HG03460 (cell line): ENCODE measurements around the gene CNTN6.

Experiments used
- ATAC-seq: cut with Tn5 transposase; IDR thresholded peaks from one replicate; pipeline ENCODE4 v1.9.1; 2021; ENCODE audit not compliant: unreplicated experiment

Gene CNTN6

DNA sequence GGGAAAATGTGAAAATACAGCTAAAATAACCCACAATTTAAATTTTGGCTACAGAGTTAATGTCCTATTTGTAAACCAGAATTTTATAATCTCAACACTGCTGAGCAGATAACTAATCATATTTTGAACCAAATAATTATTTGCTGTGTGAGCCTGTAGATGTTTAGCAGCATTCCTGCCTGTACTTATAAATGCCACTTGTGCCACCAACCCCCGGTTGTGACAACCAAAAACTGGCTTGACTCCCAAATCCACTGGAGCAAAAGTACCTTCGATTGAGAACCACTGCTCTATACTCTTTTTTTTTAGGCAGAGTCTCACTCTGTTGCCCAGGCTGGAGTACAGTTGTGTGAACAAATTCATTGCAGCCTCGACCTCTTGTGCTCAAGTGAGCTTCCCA lies 78.5 kb downstream of the CNTN6 start:
- ATAC-seq = no peak

DNA sequence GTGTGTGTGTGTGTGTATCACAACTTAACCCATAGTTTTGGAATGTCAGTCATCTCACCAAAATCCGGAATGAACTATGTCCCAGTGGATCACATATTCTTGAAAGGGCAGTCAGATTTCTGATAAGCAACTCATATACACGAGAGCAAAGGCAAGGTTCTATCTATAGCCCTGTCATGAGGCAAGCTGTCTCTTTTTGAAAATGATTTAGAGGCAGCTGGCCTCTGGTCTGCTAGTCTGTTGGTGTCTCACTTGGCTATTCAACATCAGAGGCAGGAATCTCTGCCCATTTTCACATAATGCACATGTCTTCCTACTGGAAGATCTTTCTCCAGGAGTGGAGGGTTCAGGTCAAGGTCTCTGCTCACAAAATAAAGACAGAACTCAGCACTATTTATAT lies 79.8 kb downstream of the CNTN6 start:
- ATAC-seq = no peak

DNA sequence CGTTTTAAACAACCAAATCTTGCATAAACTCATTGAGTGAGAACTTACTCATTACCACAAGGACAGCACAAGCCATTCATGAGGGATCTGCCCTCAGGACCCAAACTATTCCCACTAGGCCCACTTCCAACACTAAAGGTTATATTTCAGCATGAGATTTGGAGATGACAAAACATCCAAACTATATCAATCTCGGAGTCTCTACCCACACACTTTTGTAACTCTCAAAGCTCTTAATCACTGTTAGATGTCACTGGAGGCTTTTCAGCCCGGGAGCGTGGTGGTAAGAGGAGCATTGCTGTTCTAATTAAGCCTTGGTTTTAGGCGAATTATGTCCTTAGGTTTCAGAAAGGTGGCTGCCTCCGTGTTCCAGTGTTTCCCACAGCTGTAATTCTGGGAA lies 86.3 kb downstream of the CNTN6 start:
- no peak for ATAC-seq

DNA sequence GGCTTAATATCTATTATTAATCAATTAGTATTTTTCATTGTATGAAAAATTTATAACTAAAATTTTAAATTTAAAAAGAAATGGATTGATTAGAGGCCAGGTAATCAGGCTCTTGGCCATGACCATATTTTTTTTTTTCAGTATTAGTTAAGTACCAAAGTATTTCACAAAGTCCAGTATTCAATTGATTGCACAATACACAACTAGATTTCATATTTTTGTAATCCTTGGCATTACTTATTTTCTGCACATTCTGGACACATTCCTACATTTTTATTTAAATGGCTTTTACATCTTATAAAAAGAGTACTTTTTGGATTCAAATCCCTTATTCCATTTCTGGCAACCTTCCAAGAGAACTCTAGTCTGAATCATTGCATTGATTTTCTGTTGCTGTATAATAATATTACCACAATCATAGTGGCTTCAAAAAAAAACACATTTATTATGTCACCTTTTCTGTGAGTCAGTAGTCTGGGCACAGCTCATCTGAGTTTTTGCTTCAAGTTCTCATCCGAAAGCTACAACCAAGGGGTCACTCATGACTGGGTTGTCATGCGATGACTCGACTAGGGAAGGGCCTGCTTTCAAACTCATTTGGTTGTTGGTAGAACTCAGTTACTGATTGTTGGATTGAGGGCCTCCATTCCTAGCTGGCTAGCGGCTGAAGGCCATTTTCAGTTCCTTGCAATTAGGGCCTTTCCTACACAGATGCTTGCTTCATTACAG lies 90.7 kb downstream of the CNTN6 start:
- no peak for ATAC-seq

DNA sequence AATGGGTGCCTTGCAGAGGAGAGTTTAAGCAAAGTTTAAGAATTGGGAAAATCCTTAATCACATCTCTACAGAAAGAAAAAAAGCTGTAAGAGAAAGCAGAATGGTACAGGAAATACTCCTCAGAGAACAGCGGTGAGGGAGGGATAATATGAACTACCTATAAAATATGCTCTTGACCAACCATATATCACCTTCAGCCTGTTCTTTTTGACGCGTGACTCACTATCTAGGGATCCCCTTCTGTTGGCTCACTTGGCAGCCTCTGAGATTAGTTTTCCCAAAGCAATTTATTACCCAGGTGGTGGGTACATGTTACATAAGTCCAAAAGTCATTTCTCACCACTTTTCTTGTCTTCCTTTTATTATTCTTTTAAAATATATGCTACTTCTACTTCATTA lies 97.7 kb downstream of the CNTN6 start:
- no peak for ATAC-seq

DNA sequence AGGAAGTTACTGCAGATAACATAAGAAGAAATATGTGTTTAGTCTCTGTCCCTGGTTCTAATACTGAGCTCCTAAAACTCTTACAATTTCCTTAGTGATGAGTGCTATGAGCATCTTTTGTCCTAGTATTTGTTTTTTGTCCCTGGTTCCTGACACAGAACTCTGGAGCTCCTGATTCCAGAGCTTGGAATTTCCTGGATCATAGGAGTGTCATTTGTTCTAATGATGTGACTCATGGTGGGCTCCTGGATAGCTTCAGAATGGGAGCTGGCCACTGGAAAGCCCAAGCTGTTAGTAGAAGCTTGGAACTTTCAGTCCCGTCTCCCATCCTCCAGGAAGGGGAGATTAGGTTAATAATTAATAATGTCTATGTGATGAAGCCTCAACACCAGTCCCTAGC lies 98.2 kb downstream of the CNTN6 start:
- no peak for ATAC-seq

DNA sequence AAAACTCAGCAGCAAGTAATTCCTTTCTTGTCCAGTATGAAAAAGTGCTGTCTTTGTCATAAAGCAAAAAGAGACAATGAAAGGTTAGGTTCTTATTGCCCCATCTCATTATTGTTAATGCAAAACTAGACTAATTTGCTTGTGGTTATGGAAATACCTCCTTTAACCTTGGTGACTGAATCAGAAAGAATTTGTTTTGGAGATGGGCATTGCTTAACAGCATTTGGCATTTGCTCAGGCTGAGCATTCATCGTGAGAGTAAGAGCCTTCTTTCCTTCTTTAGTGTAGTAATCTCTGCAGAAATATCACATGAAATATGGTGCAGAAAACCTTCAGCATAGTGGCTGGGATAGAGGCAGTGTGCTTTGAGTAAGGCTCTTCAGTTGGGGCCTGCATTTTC lies 103.1 kb downstream of the CNTN6 start:
- no peak for ATAC-seq

DNA sequence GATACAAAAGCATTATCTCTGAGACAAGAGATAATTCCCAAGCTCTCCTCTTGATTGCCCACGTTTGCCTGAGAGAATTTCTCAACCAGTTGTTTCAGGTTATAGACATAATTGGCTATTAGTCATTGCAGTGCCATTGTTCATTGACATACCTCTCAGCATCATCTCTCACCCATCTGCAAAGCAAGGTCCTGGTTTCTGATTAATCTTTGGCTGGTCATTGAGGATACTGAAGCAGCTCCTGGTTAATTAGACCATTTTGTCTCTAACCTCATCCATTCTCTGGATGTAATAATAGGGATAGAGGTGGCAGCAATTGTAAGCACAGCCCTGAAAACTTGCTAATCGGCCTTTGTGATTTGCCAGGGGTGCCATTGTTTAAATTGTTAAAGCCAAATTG lies 104.2 kb downstream of the CNTN6 start:
- ATAC-seq = no peak

DNA sequence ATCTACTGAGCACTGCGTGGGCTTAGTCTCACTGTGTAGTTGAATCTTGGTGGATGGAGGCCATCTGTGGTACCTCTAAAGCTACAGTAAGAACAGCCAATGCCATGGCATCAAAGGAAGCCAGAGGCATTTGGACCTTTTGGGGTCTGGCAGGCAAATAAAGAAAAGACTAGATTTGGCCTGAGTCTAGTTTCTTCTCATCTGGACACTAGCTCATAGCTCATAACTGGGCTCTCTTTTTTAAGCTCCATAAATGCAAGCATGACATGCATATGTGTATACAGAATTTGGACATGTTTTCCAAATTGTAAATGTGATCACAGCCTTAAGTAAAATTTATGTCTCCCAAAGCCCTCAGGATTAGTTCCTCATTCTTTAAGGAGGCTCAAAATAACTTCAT lies 107.5 kb downstream of the CNTN6 start:
- no peak for ATAC-seq

DNA sequence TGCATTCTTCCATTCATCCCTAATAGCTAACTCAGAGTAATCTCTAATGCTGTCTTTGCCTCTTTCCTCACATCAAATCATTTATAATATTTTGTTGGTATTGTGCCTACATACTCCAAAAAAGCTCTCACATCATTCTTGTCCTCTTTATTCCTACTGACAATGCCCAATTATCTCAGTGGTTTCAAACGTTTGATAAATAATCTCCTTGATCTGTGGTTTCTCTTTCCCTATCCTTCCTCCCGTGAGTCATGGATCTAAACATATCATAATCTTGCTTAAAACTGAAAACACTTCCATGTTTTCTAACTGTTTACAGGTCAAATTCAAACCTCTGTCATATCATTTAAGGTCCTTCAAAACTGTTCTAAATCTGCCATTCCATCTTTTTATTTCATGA lies 115.1 kb downstream of the CNTN6 start:
- no peak for ATAC-seq

DNA sequence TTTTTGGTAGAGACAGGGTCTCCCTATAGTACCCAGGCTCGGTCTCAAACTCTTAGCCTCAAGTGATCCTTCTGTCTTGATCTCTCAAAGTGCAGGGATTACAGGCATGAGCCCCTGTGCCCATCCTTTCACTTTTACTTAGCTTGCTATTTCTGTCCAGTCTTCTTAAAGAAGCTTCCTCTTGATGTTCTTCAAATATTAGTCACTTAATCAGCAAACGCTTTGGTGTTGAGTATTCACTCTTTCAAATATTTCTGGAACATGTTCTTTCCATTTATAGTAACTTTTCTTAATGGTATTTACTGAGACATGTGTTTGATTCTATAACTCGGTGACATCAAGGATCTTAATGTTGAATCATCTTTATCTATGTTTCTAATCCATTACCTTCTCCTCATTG lies 122.1 kb downstream of the CNTN6 start:
- no peak for ATAC-seq

DNA sequence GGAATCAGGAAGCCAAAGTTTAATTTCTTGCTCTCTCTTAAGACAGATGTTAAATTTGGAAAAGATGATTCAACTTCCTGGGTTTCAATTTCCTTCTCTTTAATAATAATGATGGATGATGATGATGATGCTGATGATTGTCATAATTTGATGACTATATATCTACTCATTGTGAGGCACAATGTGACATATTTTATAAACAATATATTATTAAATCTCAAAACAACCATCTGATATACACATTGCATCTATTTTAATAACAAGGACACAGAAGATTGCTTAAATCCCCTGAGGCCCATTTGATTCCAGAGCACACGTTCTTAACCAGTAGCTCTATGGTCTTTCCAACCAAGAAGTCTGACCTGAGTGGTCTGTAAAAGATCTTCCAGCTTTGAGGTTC lies 124.0 kb downstream of the CNTN6 start:
- no peak for ATAC-seq

DNA sequence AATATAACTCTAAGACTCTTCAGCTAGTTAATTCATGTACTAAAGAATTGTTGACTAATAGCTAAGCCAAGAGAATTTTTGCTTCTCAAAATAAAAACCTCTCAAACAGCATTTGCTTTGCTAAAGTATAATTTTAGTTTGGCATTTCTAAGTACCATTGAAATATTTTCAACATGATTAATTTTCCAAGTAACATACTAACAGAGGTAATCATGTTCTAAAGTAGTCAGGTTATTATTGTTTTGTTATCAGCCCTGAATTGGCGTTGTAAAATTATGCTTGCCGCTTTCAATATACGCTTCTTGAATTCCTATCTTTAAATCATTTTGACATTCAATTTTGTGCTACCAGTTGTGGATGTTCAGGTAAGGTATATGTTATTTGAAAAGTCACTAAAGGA lies 134.3 kb downstream of the CNTN6 start:
- no peak for ATAC-seq

DNA sequence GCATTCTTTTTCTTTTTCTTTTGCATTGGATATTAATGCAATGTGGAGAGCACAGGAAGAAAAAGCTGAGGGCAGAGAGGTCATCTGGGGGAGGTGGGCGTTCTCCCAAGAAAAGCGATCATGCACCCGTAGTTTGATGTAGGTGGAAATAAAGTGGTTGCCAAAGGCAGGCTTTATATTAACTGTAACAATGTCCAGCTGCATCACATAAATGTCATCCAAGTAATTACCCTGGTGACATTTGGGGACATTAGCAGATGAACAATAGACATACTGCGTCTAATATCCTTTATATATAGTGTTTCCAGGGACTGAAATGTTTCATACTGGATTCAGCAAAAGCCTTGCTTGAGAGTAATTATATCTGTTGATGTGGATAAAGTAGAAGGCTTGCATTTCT lies 135.5 kb downstream of the CNTN6 start:
- no peak for ATAC-seq

DNA sequence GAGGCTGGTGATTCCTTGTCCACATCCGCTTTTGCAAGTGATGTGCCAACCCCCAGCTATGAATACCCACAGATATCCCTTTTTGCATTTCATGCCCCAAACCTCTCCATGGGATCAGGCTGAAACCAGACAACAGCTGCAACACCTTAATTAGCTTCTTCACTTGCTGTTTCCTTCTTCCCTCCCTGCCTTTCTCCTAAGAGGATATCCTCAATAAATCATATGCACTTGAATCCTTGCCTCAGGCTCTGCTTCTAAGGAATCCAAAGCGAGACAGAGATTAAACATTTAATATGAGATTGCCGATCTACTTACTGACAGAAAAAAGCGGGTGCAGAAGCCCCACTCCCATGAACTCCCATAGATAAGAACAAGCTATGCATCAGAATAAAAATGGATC lies 138.1 kb downstream of the CNTN6 start:
- no peak for ATAC-seq

DNA sequence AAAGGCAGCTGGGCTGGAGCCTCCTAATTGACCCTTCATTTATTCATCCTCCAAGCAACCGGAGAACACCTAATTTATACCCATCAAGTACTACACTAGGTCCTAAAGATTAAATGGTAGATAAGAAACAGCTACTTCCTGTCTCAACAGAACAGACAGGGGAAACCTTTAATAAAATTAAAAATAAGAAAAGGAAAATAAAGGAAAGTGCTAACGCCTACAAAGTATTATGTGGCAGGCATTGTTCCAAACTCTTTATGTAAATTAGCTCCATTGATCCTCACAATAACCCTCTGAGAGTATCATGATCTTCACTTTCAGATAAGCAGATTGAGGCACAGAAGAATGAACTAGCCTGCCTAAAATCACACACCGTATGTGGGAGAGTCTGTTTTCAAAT lies 139.5 kb downstream of the CNTN6 start:
- ATAC-seq = no peak

DNA sequence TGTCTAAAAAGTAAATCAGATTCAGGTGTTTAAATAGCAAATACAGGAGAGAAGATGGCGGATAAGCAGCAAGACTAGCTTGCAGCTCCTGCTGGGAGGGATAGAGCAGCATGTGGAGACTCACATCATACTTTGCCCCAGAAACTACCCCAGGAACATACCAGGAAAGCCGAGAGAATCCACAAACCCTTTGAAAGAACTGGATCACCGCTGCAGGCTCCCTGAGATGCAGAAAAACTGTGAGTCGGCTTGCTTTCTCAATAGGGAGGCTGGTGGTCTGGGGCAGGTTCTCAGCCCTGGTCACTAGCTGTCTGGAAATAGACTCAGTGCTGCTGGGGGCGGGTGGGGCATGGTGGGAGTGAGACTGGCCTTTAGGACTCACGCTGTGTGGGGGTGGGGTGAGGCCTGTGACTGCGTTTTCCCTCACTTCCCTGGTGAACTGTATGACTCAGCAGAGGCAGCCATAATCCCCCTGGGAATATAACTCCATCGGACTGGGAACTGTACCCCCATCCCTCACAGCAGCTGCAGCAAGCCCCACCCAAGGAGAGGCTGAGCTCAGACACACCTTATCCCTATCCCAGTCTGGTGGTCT lies 142.8 kb downstream of the CNTN6 start:
- no peak for ATAC-seq

DNA sequence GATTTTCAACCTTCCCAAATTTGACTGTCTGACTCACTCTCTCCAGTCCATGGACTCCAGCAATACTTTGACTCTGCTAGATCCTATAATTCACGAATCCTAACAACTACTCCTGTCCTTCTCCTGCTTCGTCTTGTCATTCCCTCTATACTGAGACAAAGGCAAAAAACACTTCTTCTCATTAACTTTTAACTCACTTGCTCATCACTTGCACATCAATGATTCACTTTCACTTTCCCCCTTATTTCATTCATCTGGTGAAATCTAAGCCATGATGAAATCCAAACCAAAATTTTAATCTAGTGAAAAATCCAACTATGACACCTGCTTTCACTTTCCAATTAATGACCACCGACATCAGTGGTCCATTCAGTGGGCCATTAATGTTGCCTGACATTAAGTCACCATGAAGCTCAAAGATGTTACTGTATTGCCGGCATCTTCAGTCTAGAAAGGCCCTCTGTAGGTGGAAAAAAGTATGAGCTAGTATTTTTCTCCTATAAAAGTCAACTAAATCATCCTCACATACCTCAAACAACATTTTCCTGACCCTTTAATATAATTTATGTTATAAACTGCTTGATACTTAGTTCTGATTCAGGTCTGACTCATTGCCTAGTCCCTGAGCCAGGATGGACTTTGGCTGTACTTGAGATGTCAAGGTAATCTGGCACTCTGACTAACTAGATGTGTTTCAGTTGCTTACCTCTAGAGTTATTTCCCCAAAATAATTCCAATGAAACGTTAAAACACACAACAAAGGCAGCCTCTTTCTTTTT lies 158.6 kb downstream of the CNTN6 start:
- no peak for ATAC-seq

DNA sequence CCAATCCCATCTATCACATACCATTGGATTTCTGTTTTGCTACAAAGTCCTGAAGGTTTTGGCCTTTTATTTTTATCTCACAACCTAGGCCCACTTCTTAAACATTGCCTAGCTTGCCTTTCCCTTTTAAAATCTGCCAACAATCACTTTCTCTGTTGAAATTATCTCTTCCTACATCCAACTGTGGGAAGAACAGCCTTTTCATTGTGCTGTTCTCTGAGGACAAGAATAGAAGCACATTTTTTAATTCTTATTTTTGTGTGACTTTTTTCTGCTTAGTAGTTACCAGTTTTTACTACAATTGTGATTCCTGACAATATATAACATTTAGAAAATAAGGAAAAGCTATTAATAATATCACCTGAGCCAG lies 159.2 kb downstream of the CNTN6 start:
- ATAC-seq = no peak

DNA sequence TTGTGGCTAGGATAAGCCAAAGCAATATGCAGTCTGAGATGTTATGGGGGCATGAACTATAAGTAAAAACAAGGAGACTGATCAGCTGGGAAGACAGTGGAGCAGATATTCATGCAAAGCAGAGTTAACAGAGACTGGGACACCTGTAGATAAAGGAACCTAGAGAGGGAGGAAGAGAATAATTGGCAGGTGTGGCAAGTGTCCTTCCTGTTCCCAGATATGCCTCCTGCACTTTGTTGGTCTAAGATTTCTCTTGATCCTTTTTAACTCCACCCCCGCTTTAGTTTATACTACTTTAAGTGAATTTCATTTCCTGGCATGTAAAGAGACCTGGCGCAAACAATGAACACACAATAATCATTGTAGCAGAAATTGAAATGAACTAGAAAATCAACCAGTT lies 169.4 kb downstream of the CNTN6 start:
- ATAC-seq = no peak

DNA sequence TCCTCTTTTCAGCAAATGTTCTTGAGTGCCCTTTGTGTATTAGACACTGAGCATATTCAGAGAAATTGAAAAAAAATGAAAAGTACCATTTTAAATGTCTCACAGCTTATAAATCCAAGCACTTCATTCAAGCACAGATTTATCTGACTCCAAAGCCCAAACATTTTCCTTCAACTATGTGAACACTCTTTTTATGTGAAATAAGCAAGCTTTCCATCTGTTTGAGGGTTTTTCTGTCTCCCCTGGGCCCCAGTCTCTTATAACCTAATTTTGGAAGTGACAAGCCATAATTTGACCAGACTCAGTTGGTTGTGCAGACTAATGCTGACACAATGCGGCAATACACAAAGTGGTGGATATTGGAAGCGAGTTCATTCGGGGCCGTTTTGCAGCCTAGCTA lies 170.3 kb downstream of the CNTN6 start:
- no peak for ATAC-seq

DNA sequence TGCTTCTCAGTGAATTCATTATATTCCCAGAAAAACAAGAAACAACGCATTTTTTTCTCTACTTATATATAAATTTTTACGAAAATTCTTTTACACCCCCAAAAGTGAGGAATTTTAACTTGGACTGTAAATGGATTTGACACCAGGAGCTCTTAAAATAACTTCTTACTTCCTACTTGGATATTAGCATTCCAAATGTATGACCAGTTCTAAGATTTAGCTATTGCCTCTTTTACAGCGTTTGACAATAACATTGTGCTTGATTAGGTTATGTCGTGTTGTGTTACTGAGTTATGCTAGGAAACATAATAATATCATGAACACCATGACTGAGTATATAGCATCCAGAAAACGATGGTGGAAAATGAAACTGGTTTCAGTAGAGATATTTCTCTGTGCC lies 177.0 kb downstream of the CNTN6 start:
- ATAC-seq = no peak
